Measurements from ENCODE around the gene JAKMIP2.

DNA sequence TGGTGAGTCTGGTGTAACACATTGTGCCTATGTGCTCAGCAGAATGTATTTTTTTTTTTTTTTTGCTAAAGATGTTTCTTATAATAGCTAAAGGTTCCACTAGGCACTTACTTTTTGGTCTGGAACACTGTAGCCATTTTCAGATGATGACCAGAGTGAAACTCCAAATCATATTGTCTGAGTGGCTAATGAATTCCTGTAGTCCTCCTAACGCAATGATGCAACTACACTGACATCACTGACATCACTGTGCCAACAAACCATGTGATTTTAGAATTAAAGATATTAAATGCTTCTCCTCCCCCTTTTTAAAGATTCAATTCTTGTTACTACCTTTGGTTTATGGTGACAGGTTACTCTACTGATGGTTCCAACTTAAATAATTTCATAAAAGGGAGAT lies 28.8 kb downstream of the JAKMIP2 start:
- TF ChIP-seq, protein P1, sequence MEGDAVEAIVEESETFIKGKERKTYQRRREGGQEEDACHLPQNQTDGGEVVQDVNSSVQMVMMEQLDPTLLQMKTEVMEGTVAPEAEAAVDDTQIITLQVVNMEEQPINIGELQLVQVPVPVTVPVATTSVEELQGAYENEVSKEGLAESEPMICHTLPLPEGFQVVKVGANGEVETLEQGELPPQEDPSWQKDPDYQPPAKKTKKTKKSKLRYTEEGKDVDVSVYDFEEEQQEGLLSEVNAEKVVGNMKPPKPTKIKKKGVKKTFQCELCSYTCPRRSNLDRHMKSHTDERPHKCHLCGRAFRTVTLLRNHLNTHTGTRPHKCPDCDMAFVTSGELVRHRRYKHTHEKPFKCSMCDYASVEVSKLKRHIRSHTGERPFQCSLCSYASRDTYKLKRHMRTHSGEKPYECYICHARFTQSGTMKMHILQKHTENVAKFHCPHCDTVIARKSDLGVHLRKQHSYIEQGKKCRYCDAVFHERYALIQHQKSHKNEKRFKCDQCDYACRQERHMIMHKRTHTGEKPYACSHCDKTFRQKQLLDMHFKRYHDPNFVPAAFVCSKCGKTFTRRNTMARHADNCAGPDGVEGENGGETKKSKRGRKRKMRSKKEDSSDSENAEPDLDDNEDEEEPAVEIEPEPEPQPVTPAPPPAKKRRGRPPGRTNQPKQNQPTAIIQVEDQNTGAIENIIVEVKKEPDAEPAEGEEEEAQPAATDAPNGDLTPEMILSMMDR (conservative IDR thresholded peaks at IDR 0.05): no peak
- TF ChIP-seq EZH2 (IDR thresholded peaks at IDR 0.05; ENCODE audit: low read depth): no peak
